Endothelial cell of umbilical vein (primary cell): ENCODE measurements around the gene FZR1. TPM values are rescaled to one million over a fixed set of nuclear protein-coding genes. Genes with fewer than 3 reads are reported as not detected.

Experiments
- BruUV-seq: library from RNA; stranded (reverse); fragments of 400-500 nt; replicated peaks from 2 replicates; lab custom pipeline; 2021; lab: Mats Ljungman, UMichigan
- CTCF ChIA-PET: fragments of 300-600, 350-600 bp; sonication (Branson Sonifier 250); formaldehyde crosslinking; loops from one replicate; lab custom pipeline; 2021; ENCODE audit warnings: antibody characterized with exemption, inconsistent platforms; lab: Charles Lee
- POLR2A ChIA-PET: fragments of 300-600, 350-600 bp; sonication (Branson Sonifier 250); formaldehyde crosslinking; loops from one replicate; lab custom pipeline; 2021; ENCODE audit warnings: antibody characterized with exemption, inconsistent platforms; lab: Charles Lee
- DNase-seq: peaks from one replicate; pipeline ENCODE4 v3.0.0-alpha.2; 2011; ENCODE audit warnings: low read depth, low spot score
- FAIRE-seq: peaks from 2 replicates; lab custom pipeline; 2011; peaks lifted over from hg19 to GRCh38; lab: Jason Lieb, UNC
- H2AFZ ChIP-seq: 2 replicates; pipeline ENCODE4 v1.6.0; 2012; ENCODE audit warnings: low read depth, low read length, control low read depth, inconsistent platforms
- H3K27ac ChIP-seq: 2 replicates; pipeline ENCODE4 v1.5.1; 2011; ENCODE audit warnings: low read depth, mild to moderate bottlenecking, control low read depth, low read length, moderate library complexity; ENCODE audit not compliant: insufficient read depth
- H3K27me3 ChIP-seq, 2 experiments: 2 replicates each; pipeline versions ENCODE4 v1.6.0 to v1.6.1; 2011; ENCODE audit warnings: low read length in 2 of 2, mixed read lengths in 1 of 2; ENCODE audit not compliant: control insufficient read depth in 2 of 2, insufficient read depth in 2 of 2
- H3K36me3 ChIP-seq, 2 experiments: 2 replicates in 1 of 2; 3 replicates in 1 of 2; pipeline ENCODE4 v1.5.1; 2011; ENCODE audit warnings: low read length in 2 of 2, mild to moderate bottlenecking in 1 of 2, moderate library complexity in 1 of 2; ENCODE audit not compliant: control insufficient read depth in 2 of 2, insufficient read depth in 2 of 2; ENCODE audit errors: extremely low read depth in 1 of 2
- H3K4me1 ChIP-seq: 3 replicates; pipeline ENCODE4 v1.5.1; 2011; ENCODE audit warnings: mild to moderate bottlenecking, low read length; ENCODE audit not compliant: control insufficient read depth, insufficient read depth; ENCODE audit errors: extremely low read depth
- H3K4me2 ChIP-seq: 2 replicates; pipeline ENCODE4 v1.6.1; 2011; ENCODE audit warnings: low read length, control low read depth, mixed read lengths; ENCODE audit not compliant: insufficient read depth
- H3K4me3 ChIP-seq, 3 experiments: fragments of 200-600 bp in 1 of 3; sonication (generic), shearing (Covaris generic) in 1 of 3; replicated peaks in 1 of 3; 2 replicates each; pipeline ENCODE4 v1.5.1; 2011 to 2016; ENCODE audit warnings: control low read depth in 3 of 3, low read length in 3 of 3, mild to moderate bottlenecking in 2 of 3, inconsistent platforms in 1 of 3, low read depth in 1 of 3, moderate library complexity in 1 of 3; ENCODE audit not compliant: insufficient read depth in 1 of 3
- H3K79me2 ChIP-seq: 2 replicates; pipeline ENCODE4 v1.6.0; 2012; ENCODE audit warnings: low read length, inconsistent platforms; ENCODE audit not compliant: control insufficient read depth, insufficient read depth
- H3K9ac ChIP-seq: replicated peaks from 2 replicates; pipeline ENCODE3; 2011; ENCODE audit warnings: low read length, control low read depth; ENCODE audit not compliant: insufficient read depth; ENCODE audit errors: extremely low read depth
- H3K9me1 ChIP-seq: replicated peaks from 3 replicates; pipeline ENCODE4 v1.6.0; 2011; ENCODE audit warnings: mild to moderate bottlenecking, low read length; ENCODE audit not compliant: control insufficient read depth, insufficient read depth; ENCODE audit errors: extremely low read depth
- H3K9me3 ChIP-seq: replicated peaks from 2 replicates; pipeline ENCODE4 v1.5.1; 2012; ENCODE audit warnings: low read length, inconsistent platforms; ENCODE audit not compliant: control insufficient read depth, insufficient read depth
- H4K20me1 ChIP-seq: replicated peaks from 2 replicates; pipeline ENCODE3; 2011; ENCODE audit warnings: mild to moderate bottlenecking, low read length; ENCODE audit not compliant: control insufficient read depth, insufficient read depth; ENCODE audit errors: extremely low read depth
- EZH2 ChIP-seq: IDR thresholded peaks from 2 replicates; pipeline ENCODE4 v1.6.1; 2012; ENCODE audit warnings: borderline replicate concordance, low read depth, mild to moderate bottlenecking, moderate library complexity, low read length, inconsistent platforms; ENCODE audit not compliant: severe bottlenecking
- FOS ChIP-seq: IDR thresholded peaks from 2 replicates; pipeline ENCODE4 v1.6.1; 2011; ENCODE audit warnings: mild to moderate bottlenecking, low read length, moderate library complexity, borderline replicate concordance; ENCODE audit not compliant: insufficient read depth
- GATA2 ChIP-seq: IDR thresholded peaks from 2 replicates; pipeline ENCODE4 v1.7.0; 2011; ENCODE audit warnings: low read depth, mild to moderate bottlenecking, moderate library complexity, mixed read lengths, low read length; ENCODE audit not compliant: insufficient read length, insufficient read depth
- JUN ChIP-seq: IDR thresholded peaks from 2 replicates; pipeline ENCODE4 v1.6.1; 2011; ENCODE audit warnings: borderline replicate concordance, low read depth; ENCODE audit not compliant: insufficient read length, insufficient read depth
- MYC ChIP-seq: IDR thresholded peaks from one replicate; pipeline ENCODE4 v1.6.1; 2011; ENCODE audit warnings: mild to moderate bottlenecking, low read depth, low read length
- POLR2A ChIP-seq: IDR thresholded peaks from 2 replicates; pipeline ENCODE4 v1.6.1; 2012; ENCODE audit warnings: low read depth, mild to moderate bottlenecking, control low read depth, low read length
- POLR2AphosphoS5 ChIP-seq: IDR thresholded peaks from 2 replicates; pipeline ENCODE4 v1.6.1; 2012; ENCODE audit warnings: low read depth, mild to moderate bottlenecking, control low read depth, low read length, moderate library complexity; ENCODE audit not compliant: insufficient read depth
- dilution Hi-C: fragments of 300-500 bp; cut with MboI; formaldehyde crosslinking; loops from one replicate; pipeline ENCODE4 v1.15.0; 2019; ENCODE audit warnings: low sequenced_read_pairs; ENCODE audit not compliant: extremely low pct_ligation_motif_present
- intact Hi-C: fragments of 100-400 bp; cut with micrococcal nuclease; formaldehyde crosslinking; loops from one replicate; pipeline ENCODE4 v1.10.0; 2022
- polyA plus RNA-seq, 4 experiments: library from polyadenylated mRNA; depleted of rRNA in 3 of 4; stranded (reverse) in 3 of 4; unstranded in 1 of 4; fragments of >200 nt; gene quantifications; 2 replicates each; pipeline versions ENCODE4 v1.2.1 to v1.2.3, GENCODE V29; 2011 to 2012; ENCODE audit warnings: missing spikeins in 1 of 4
- total RNA-seq: library from RNA; stranded (reverse); gene quantifications from 2 replicates; pipeline ENCODE4 v1.2.3, GENCODE V29; 2021
- TF ChIP-seq, protein P1 (sequence below), 2 donors: IDR thresholded peaks; 1 replicate in 1 of 2; 2 replicates in 1 of 2; pipeline ENCODE4 v1.5.1; 2011; ENCODE audit warnings: low read length in 2 of 2, mild to moderate bottlenecking in 2 of 2, moderate library complexity in 2 of 2, control low read depth in 1 of 2, inconsistent platforms in 1 of 2, low read depth in 1 of 2; ENCODE audit not compliant: insufficient read depth in 1 of 2; ENCODE audit errors: extremely low read depth in 1 of 2
- TF ChIP-seq, protein P2 (sequence below): IDR thresholded peaks from 2 replicates; pipeline ENCODE4 v1.6.1; 2011; ENCODE audit not compliant: insufficient read depth, insufficient read length

Gene FZR1
- total and polyA plus RNA-seq, 2 donors (not counting 3 experiments of a cell fraction or from before 2014, with no cell fraction given) = 35.9 to 60.4 TPM

DNA sequence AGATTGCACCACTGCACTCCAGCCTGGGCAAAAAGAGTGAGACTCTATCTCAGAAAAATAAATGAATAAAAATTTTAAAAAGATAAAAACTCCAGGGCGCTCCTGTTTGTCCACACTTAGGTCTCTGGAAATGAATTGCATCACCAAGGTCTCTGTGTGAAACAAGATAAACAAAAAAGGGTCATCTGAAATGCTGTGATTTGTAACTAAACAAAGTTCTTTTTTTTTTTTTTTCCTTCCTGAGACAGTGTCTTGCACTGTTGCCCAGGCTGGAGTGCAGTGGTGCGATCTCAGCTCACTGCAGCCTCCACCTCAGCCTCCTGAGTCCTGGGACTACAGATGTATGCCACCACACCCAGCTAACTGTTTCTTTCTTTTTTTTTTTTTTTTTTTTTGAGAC lies 11.5 kb downstream of the FZR1 start:
- H3K27me3 ChIP-seq = no peaks in the 10 kb centered on the region
- no peak overlapping the region for H3K27ac ChIP-seq
- H4K20me1 ChIP-seq = no peaks in the 10 kb centered on the region
- dilution Hi-C loops (no loop called here), intact Hi-C loops (no loop called here)
- no peak overlapping the region for H2AFZ ChIP-seq
- peaks cover 86% of the 10 kb centered on the region for H3K79me2 ChIP-seq
- DNase-seq = no peak
- CTCF ChIA-PET = interaction anchor here (1.2 kb wide), 2 partner anchors 27 to 213 kb away, joined by 3 to 4 read pairs; no protein-coding TSS in a partner anchor
- no peak for FAIRE-seq
- H3K9ac ChIP-seq = no peak overlapping the region
- no peak overlapping the region for H3K4me2 ChIP-seq
- TF ChIP-seq JUN (no peak), POLR2A (no peak)
- peaks cover 0 to 21% of the 10 kb centered on the region in 2 experiments for H3K36me3 ChIP-seq
- POLR2A ChIA-PET = no interaction called here
- H3K9me3 ChIP-seq = no peaks in the 10 kb centered on the region
- H3K4me1 ChIP-seq = no peaks in the 10 kb centered on the region
- no peaks in the 10 kb centered on the region for H3K9me1 ChIP-seq
- H3K4me3 ChIP-seq = no peak overlapping the region
- BruUV-seq = no TSS peak

DNA sequence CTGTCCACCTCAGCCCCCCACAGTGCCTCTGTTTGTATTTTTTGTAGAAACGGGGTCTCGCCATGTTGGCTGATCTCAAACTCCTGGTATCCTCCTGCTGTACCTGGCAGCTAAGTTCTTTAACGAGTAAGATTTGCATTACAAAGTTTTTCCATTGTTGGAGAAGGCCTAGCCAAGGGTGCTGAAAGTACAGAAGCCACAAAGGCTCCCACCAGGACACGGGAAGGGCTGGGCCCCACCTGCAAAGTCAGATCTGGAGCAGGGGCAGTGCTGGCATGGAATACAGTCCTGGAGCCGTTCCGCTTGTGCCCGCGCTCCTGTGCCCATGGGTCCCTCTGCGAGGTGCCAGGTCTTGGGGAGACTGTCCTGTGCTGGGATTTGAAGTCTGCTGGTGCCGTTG lies 12.1 kb downstream of the FZR1 start:
- intact Hi-C loops = no loop called here
- ChIA-PET POLR2A (no interaction called here), CTCF (interaction anchor here (1.2 kb wide), 1 partner anchor 27 kb away, joined by 3 read pairs; no protein-coding TSS in a partner anchor)
- H3K4me2 ChIP-seq = no peak overlapping the region
- peaks cover 80% of the 10 kb centered on the region for H3K79me2 ChIP-seq
- no peak for TF ChIP-seq POLR2A
- no peak for TF ChIP-seq POLR2AphosphoS5
- TF ChIP-seq FOS = no peak
- no peak for TF ChIP-seq GATA2
- no peak for TF ChIP-seq EZH2
- TF ChIP-seq, protein P1, sequence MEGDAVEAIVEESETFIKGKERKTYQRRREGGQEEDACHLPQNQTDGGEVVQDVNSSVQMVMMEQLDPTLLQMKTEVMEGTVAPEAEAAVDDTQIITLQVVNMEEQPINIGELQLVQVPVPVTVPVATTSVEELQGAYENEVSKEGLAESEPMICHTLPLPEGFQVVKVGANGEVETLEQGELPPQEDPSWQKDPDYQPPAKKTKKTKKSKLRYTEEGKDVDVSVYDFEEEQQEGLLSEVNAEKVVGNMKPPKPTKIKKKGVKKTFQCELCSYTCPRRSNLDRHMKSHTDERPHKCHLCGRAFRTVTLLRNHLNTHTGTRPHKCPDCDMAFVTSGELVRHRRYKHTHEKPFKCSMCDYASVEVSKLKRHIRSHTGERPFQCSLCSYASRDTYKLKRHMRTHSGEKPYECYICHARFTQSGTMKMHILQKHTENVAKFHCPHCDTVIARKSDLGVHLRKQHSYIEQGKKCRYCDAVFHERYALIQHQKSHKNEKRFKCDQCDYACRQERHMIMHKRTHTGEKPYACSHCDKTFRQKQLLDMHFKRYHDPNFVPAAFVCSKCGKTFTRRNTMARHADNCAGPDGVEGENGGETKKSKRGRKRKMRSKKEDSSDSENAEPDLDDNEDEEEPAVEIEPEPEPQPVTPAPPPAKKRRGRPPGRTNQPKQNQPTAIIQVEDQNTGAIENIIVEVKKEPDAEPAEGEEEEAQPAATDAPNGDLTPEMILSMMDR (IDR thresholded peaks at IDR 0.05; ENCODE audit: extremely low read depth in 1 of 2, insufficient read depth in 1 of 2, low read depth in 1 of 2, low read length in 2 of 2) = no peak
- TF ChIP-seq JUN = no peak
- TF ChIP-seq MYC = no peak
- TF ChIP-seq, protein P2, sequence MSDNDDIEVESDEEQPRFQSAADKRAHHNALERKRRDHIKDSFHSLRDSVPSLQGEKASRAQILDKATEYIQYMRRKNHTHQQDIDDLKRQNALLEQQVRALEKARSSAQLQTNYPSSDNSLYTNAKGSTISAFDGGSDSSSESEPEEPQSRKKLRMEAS = no peak
- no peak overlapping the region for H2AFZ ChIP-seq
- H3K9ac ChIP-seq = no peak overlapping the region
- DNase-seq = no peak
- H3K9me3 ChIP-seq = no peaks in the 10 kb centered on the region
- H3K4me1 ChIP-seq = no peaks in the 10 kb centered on the region
- BruUV-seq = no TSS peak
- no peaks in the 10 kb centered on the region for H3K9me1 ChIP-seq
- H4K20me1 ChIP-seq = no peaks in the 10 kb centered on the region
- no peak overlapping the region for H3K4me3 ChIP-seq
- no peaks in the 10 kb centered on the region for H3K27me3 ChIP-seq
- dilution Hi-C loops = no loop called here
- no peak overlapping the region for H3K27ac ChIP-seq
- peaks cover 0 to 24% of the 10 kb centered on the region in 2 experiments for H3K36me3 ChIP-seq
- no peak for FAIRE-seq
